HG02798 (cell line): ENCODE results near the gene UBE3D.

ENCODE experiments used
- ATAC-seq: cut with Tn5 transposase; IDR thresholded peaks from one replicate; pipeline ENCODE4 v1.9.1; 2021; ENCODE audit warnings: mild to moderate bottlenecking; ENCODE audit not compliant: unreplicated experiment, poor library complexity

UBE3D gene, protein sequence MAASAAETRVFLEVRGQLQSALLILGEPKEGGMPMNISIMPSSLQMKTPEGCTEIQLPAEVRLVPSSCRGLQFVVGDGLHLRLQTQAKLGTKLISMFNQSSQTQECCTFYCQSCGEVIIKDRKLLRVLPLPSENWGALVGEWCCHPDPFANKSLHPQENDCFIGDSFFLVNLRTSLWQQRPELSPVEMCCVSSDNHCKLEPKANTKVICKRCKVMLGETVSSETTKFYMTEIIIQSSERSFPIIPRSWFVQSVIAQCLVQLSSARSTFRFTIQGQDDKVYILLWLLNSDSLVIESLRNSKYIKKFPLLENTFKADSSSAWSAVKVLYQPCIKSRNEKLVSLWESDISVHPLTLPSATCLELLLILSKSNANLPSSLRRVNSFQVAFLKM

DNA sequence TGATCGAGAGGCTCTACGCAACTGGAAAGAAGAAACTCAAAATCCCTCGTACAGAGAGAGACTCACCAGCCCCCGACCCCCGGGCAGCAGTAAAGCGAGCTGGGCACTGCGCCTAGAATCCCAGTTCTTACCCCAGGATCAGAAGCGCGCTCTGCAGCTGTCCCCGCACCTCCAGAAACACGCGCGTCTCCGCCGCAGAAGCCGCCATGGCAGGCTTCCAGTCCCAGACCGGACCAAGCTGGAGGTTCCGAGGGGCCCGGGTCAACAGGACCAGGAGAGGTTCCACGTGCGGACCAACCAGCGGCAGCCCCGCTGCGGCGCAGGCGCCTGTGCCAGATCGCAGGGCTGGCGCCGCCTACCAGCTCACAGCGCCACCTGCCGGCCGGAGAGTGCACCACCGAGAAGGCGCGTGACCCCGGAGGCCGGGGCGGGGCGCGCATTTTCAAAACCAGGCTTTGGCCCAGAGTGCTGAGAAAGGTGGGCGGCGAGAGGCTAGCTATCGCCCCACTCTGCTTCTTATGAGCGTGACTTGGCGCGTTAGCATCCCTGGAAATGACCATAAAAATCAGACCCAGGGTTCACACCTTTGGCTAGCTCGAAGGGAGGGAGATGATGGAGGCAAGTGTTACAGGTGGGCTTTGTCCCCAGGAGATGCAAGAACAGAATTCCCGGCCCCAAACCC, at the start of gene UBE3D:
Gene UBE3D (minus strand): TSS at position 331 of the 682 bp plus-strand sequence. CDS start 123 bp downstream, at position 208.
- peak; percentile 73 for ATAC-seq

DNA sequence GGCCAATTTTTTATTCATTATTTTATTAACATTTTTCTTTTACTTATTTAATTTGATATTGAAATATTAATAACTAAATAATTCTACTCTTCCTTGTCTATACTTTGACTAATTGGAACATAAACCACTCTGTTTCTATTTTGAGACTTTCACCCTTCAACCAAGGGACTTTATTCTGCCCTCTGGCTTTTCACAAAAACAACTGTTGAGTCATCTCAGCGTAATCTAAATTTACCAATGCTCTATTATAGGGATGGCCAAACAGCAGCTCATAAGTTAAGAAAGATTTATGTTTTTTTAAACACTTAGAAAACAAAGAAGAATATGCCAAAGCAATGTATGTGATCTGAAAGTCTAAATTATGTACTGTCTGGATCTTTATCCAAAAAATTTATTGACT, 48.5 kb upstream of the UBE3D start:
- ATAC-seq: no peak

DNA sequence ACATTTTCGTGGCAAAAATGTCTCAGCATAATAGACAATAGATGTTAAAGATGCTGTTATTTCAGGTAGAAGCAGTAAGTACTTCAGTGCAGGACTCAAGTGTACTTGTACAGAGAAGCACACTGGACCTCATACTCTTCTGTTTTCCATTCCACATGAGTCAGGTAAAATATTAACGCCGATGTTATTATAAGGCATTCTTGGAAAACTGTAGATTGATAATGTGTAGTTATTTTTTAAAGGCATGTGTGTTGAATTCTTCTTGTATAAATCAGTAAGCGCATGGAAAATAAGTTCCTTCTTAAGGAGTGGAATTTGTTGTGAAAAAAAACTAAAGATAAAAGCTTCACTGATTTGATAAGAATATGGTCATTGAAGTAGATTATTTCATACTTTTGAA, 47.6 kb upstream of the UBE3D start:
- no peak for ATAC-seq

DNA sequence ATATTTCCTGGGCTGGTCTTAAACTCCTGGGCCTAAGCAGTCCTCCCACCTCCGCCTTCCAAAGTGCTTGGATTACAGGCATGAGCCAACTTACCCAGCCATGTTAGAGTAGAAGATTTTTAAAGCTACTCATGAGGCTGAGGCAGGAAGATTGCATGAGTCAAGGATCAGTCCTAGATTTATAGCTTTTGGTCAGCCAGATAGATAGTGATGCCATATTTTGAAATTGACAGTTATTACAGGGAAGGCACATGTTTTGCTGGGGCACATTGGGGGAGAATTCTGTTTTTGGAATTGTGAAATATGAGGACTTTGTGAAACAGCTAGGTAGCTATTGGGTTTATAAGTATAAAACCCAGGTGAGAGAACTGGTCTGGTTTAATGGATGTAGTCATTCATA, 42.7 kb upstream of the UBE3D start:
- no peak for ATAC-seq

DNA sequence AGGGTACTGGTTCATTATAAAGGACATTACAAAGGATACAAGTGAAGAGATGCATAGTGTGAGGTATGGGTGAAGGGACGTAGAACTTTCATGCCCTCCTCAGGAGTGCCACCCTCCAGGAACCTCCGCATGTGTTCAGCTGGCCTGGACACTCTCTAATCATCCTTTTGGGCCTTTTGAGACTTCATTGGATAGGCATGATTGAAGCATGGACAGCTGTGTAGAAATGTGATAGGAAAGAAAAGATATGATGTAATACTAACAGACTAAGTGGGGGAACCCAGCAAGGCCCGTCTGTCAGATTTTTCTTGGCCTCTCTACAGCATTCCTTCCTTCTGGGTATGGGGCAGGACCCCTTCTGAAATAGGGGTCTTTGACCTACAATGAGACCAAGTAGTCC, 32.9 kb upstream of the UBE3D start:
- ATAC-seq: no peak

DNA sequence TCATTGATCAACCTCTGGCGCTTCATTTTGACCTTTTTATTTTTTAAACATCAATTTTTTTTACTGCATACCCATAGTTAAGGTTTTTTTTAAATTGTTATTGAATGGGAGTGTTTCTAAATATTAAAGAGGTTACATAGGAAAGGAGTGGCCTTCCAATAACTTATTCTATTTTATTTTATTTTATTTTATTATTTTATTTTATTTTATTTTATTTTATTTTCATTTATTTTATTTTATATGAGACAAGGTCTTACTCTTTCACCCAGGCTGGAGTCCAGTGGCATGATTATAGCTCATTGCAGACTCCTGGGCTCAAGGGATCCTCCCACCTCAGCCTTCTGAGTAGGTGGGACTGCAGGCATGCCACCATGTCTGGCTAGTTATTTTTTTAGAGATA, 32.0 kb upstream of the UBE3D start:
- ATAC-seq: no peak

- no peak for ATAC-seq
These were observed 31.6 kb upstream of the UBE3D start for GRCh38 chr6:83097204-83097603.

GRCh38 chr6:83096791-83097190, 31.1 kb upstream of the UBE3D start:
- ATAC-seq: no peak

GRCh38 chr6:83092756-83093399, 27.2 kb upstream of the UBE3D start:
- ATAC-seq: no peak

DNA sequence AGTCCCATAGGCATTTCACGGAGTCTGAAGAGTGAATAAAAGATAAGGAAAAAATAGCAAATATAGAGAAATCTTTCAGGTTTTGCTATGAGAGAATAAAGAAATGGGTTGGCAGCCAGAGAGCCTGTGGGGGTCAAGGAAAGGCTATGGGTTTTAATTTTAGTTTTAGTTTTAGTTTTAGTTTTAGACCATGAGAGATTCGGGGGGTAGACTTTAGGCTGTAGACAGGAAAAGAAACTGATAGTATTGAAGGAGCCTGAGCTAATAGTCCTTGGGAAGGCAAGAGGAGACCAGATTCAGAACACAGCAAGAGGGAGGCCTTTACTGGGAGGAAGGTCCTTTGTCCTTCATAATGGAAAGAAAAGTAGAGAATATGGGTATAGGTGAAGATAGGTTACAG, 21.1 kb upstream of the UBE3D start:
- ATAC-seq: peak; percentile 99

DNA sequence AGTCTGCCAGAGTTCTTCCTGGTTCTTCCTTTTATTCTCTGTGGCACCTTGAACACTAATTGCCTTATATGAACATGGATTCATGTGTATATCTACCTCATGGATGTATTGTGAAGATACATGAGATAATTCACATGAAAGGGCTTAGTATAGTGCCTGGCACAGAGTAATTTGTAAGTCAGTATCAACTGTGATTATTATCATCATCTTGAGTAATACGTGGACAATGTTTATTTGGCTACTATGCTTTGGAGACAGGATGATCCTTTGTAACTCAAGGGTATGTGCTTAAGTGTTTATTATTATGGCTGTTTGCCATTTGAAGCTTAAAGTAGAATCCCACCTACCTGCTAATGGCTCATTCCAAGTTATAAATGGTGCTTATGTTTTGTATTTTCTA, 17.8 kb upstream of the UBE3D start:
- no peak for ATAC-seq

DNA sequence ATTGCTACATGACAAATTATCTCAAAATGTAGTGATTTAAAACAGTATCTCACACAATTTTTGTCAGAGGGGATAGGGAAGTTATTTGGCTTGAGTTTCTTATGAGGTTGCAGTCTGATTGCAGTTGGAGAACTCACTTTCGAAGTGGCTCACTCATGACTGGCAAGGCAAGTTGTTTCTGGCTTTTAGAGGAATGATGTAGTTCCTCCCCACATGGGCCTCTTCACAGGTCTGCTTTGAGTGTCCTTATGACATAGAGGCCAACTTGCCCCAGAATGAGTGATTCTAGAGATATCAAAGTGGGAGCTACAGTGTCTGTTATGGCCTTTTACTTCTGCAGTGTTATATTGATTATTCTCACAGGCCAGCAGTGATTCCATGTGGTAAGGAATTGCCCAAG, 8.0 kb upstream of the UBE3D start:
- no peak for ATAC-seq

- no peak for ATAC-seq
These were observed 7.1 kb upstream of the UBE3D start for GRCh38 chr6:83072726-83073125.

- no peak for ATAC-seq
These were observed 6.1 kb upstream of the UBE3D start for GRCh38 chr6:83071707-83072106.

DNA sequence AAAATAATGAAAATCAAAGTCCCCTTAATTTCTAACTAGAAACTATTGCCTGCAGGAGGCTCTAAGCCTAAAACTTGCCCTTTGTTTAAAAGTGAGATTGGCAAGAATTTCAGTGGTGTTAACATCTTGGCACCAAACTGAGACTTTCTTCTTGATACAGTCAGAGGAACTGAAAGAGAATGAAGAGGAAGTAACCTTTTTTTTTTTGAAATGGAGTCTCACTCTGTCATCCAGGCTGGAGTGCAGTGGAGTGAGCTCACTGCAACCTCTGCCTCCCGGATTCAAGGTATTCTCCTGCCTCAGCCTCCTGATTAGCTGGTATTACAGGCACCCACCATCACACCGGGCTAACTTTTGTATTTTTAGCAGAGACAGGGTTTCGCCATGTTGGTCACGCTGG, 5.4 kb upstream of the UBE3D start:
- peak; percentile 50 for ATAC-seq

DNA sequence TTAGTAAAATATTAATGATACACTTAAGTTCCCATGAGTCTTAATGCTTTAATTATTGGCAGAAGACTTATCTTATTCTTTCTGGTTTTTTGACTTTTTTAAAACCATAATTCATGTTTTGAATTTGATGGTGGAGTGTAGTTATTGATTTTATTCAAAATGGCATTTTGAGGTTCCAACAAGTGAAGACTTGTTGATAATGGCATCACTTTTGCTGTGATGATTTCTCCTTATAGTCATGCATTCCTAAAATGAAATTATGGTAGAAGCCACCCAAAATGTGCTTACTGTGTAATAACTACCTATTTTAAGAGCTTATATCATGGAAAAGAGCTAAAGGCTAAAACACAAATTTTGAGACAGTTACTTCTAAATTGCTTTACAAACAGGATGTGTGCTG, 4.0 kb upstream of the UBE3D start:
- ATAC-seq: no peak

DNA sequence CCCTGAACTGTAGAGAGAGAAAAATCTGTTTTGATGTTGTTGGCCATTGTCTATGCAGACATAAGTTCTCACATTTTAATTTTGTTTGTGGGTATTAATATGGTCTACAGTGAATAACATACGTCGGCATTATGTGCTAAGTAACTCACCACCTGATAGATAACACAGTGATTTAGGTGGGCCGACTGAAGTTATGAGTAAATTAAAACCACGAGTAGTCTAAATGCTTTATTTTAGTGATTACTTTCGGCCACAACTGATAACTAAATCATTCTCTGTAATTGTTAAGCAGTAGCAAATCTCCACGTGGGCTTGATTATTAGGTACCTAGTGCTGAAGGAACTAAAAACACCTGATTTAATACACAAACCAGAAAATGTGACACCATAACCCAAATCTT, 3.0 kb upstream of the UBE3D start:
- no peak for ATAC-seq

- ATAC-seq: peak; percentile 87
These were observed 2.1 kb upstream of the UBE3D start, which contains the start of gene DOP1A for GRCh38 chr6:83067448-83068439. Gene DOP1A (plus strand): TSS chr6:83067671. CDS start chr6:83096978, 29,307 bp downstream.

GRCh38 chr6:83062225-83062624, 3.4 kb downstream of the UBE3D start:
- no peak for ATAC-seq

DNA sequence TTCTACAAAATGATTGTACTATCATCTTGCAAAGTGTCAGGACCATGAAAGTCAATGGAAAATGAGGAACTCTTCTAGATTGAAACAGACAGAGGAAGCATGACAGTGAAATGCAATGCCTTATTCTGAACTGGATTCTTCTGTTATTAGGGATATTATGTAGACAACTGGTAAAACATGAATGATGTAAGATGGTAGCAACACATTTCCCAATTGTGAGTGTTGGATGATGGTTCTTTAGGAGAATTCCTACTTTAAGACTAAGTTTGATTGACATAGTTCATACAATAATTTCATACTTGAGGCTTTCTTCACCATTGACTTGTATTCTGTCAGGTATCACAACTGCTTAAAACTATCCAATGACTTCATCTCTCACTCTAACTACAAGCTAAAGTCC, 4.5 kb downstream of the UBE3D start:
- no peak for ATAC-seq
